HepG2 (cell line): ENCODE results near the gene CDH13.

Experiments used
- EP300 ChIP-seq, 3 experiments: sonication (generic) in 1 of 3; formaldehyde crosslinking in 1 of 3; IDR thresholded peaks; 2 replicates each; pipeline versions ENCODE4 v1.5.1 to v1.6.1; 2011 to 2020; ENCODE audit warnings: low read depth in 2 of 3, low read length in 2 of 3, borderline replicate concordance in 1 of 3, improper control_type of control experiment in 1 of 3, mild to moderate bottlenecking in 1 of 3, missing genetic modification reagents in 1 of 3, moderate library complexity in 1 of 3
- FOXA3 ChIP-seq: IDR thresholded peaks from 2 replicates; pipeline ENCODE4 v1.6.1; 2016; ENCODE audit warnings: missing genetic modification reagents, missing compliant biosample characterization
- KLF11 ChIP-seq: IDR thresholded peaks from 2 replicates; pipeline ENCODE4 v1.6.1; 2016; ENCODE audit warnings: missing compliant biosample characterization
- YY1 ChIP-seq: IDR thresholded peaks from 2 replicates; pipeline ENCODE4 v1.6.1; 2011; ENCODE audit warnings: low read length, low read depth, moderate library complexity, mild to moderate bottlenecking; ENCODE audit not compliant: insufficient read depth, insufficient replicate concordance
- ZBTB1 ChIP-seq: sonication (generic); formaldehyde crosslinking; IDR thresholded peaks from 2 replicates; pipeline ENCODE4 v1.4.0; 2020; ENCODE audit warnings: missing genetic modification reagents, borderline replicate concordance
- TF ChIP-seq, protein P1 (sequence below): IDR thresholded peaks from 2 replicates; pipeline ENCODE4 v1.6.1; 2016
- TF ChIP-seq, protein P2 (sequence below): IDR thresholded peaks from 2 replicates; pipeline ENCODE4 v1.6.1; 2012; ENCODE audit warnings: inconsistent platforms
- TF ChIP-seq, protein P3 (sequence below): sonication (generic); formaldehyde crosslinking; IDR thresholded peaks from 2 replicates; pipeline ENCODE4 v1.5.0; 2020; ENCODE audit warnings: mild to moderate bottlenecking, missing genetic modification reagents, moderate library complexity

DNA sequence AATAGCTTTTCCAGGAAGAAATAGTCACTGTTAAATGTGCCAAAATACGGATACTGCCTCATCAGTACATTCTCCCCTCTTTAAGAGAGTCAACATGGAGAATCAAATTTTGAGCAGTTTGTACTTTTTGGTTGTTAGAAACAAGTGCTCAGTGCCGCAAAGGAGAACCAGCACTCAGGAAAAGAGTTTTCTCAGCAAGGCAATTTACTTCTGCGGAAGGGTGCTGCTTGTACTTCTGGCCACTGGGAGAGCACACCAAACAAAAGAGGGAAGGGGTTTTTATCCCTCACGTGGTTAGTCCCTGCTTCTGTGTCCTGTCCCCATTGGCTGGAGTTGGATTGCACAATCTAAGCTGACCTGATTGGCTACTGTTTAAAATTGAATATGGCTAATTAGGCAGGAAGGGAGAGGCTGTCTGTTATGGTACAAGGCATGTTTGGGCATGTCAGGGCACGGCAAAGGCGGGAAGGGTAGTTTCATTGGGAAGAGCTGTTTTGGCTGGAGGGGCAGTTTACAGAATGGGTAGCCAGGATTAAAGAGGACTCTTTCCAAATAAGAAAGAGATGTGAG is 499.3 kb downstream of the CDH13 start:
- TF ChIP-seq ZBTB1, result no peak
- TF ChIP-seq FOXA3 (CRISPR knock-in tag), result no peak
- TF ChIP-seq KLF11 (CRISPR knock-in tag), result no peak
- TF ChIP-seq, protein P1, sequence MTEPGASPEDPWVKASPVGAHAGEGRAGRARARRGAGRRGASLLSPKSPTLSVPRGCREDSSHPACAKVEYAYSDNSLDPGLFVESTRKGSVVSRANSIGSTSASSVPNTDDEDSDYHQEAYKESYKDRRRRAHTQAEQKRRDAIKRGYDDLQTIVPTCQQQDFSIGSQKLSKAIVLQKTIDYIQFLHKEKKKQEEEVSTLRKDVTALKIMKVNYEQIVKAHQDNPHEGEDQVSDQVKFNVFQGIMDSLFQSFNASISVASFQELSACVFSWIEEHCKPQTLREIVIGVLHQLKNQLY, result no peak
- no peak for TF ChIP-seq YY1
- TF ChIP-seq EP300 (IDR thresholded peaks at IDR 0.05; ENCODE audit: low read depth in 2 of 2, low read length in 2 of 2), result no peak
- no peak for TF ChIP-seq EP300 (CRISPR knock-in tag; IDR thresholded peaks at IDR 0.05; ENCODE audit: borderline replicate concordance)
- TF ChIP-seq, protein P2, sequence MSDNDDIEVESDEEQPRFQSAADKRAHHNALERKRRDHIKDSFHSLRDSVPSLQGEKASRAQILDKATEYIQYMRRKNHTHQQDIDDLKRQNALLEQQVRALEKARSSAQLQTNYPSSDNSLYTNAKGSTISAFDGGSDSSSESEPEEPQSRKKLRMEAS, result no peak
- TF ChIP-seq, protein P3, sequence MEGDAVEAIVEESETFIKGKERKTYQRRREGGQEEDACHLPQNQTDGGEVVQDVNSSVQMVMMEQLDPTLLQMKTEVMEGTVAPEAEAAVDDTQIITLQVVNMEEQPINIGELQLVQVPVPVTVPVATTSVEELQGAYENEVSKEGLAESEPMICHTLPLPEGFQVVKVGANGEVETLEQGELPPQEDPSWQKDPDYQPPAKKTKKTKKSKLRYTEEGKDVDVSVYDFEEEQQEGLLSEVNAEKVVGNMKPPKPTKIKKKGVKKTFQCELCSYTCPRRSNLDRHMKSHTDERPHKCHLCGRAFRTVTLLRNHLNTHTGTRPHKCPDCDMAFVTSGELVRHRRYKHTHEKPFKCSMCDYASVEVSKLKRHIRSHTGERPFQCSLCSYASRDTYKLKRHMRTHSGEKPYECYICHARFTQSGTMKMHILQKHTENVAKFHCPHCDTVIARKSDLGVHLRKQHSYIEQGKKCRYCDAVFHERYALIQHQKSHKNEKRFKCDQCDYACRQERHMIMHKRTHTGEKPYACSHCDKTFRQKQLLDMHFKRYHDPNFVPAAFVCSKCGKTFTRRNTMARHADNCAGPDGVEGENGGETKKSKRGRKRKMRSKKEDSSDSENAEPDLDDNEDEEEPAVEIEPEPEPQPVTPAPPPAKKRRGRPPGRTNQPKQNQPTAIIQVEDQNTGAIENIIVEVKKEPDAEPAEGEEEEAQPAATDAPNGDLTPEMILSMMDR (CRISPR knock-in tag), result no peak
